ENCODE results near the gene PTPN1. TPM values are rescaled to one million over a fixed set of nuclear protein-coding genes. Genes with fewer than 3 reads are reported as not detected.

PTPN1 gene
- polyA plus RNA-seq, 1 of the 3 experiments (the other 2 are of a cell fraction), result 23.6 TPM

GRCh38 chr20:50609438-50609989 lies 99.3 kb downstream of the PTPN1 start:
- Histone ChIP-seq H3F3A (replicated peaks; ENCODE audit: insufficient read depth) (no peaks in the 10 kb centered on the region), H4K20me1 (ENCODE audit: insufficient read depth) (no peaks in the 10 kb centered on the region), H3K4me1 (ENCODE audit: control insufficient read depth in 1 of 2, insufficient read depth in 2 of 2, low read depth in 1 of 2, low read length in 1 of 2) (no peaks in the 10 kb centered on the region), H2AFZ (ENCODE audit: low read depth) (no peak overlapping the region), H3K36me3 (replicated peaks in 1 of 2; ENCODE audit: control insufficient read depth in 1 of 2, insufficient read depth in 2 of 2, low read length in 1 of 2) (no peaks in the 10 kb centered on the region), H3K27ac (ENCODE audit: low read depth in 2 of 2, low read length in 1 of 2) (no peak overlapping the region), H3K9me2 (no peaks in the 10 kb centered on the region), H3K4me2 (no peak overlapping the region), H3K27me3 (ENCODE audit: insufficient read depth) (no peaks in the 10 kb centered on the region), H3K9ac (no peak overlapping the region), H3K79me2 (ENCODE audit: insufficient read depth) (no peaks in the 10 kb centered on the region), H3K9me3 (no peaks in the 10 kb centered on the region), H3K4me3 (ENCODE audit: low read depth in 2 of 2, low read length in 1 of 2) (no peak overlapping the region)
- ChIA-PET POLR2A (no interaction called here), CTCF (interaction anchor here (0.8 to 1.2 kb wide), 3 partner anchors 19 to 23 kb away, joined by 3 to 4 read pairs (median 3); no protein-coding TSS in a partner anchor)
- TF ChIP-seq USF1 (IDR thresholded peaks at IDR 0.05; ENCODE audit: borderline replicate concordance, low read depth), result no peak
- TF ChIP-seq CHD2 (IDR thresholded peaks at IDR 0.05; ENCODE audit: low read length, partially characterized antibody), result no peak
- TF ChIP-seq SMC3 (IDR thresholded peaks at IDR 0.05; ENCODE audit: low read depth, low read length), result no peak
- no peak for TF ChIP-seq FOSL2 (IDR thresholded peaks at IDR 0.05; ENCODE audit: borderline replicate concordance, low read depth)
- TF ChIP-seq TEAD4 (IDR thresholded peaks at IDR 0.05; ENCODE audit: borderline replicate concordance, insufficient read depth), result no peak
- TF ChIP-seq EP300 (IDR thresholded peaks at IDR 0.05; ENCODE audit: borderline replicate concordance in 1 of 2, low read depth in 1 of 2, low read length in 1 of 2), result no peak
- no peak for TF ChIP-seq TAF1 (IDR thresholded peaks at IDR 0.05; ENCODE audit: borderline replicate concordance, low read depth, low read length)
- TF ChIP-seq ELF1 (IDR thresholded peaks at IDR 0.05), result no peak
- TF ChIP-seq IRF3 (IDR thresholded peaks at IDR 0.05; ENCODE audit: low read depth, low read length), result no peak
- TF ChIP-seq NFIC (IDR thresholded peaks at IDR 0.05; ENCODE audit: borderline replicate concordance), result no peak
- no peak for DNase-seq
- 94% methylated on average over 15 of the region's 28 CpGs for WGBS (ENCODE audit: low lambda C conversion rate)

- H3K9me2 ChIP-seq, result no peaks in the 10 kb centered on the region
- no peaks in the 10 kb centered on the region for H3K79me2 ChIP-seq (ENCODE audit: insufficient read depth)
- no peak overlapping the region for H3K9ac ChIP-seq
- H3K9me3 ChIP-seq, result no peaks in the 10 kb centered on the region
- no peaks in the 10 kb centered on the region for H4K20me1 ChIP-seq (ENCODE audit: insufficient read depth)
- 66% methylated on average over 3 of the region's 4 CpGs for WGBS (ENCODE audit: low lambda C conversion rate)
- no peak overlapping the region for H3K27ac ChIP-seq (ENCODE audit: low read depth in 2 of 2, low read length in 1 of 2)
- TF ChIP-seq JUND (IDR thresholded peaks at IDR 0.05), result no peak
- 0 out of 2 replicates have a peak, but pooled peaks have one; percentile 8 for TF ChIP-seq RAD21 (IDR thresholded peaks at IDR 0.05; ENCODE audit: low read length)
- 0 out of 2 replicates have a peak, but pooled peaks have one; percentile 15 for TF ChIP-seq CTCF (IDR thresholded peaks at IDR 0.05)
- H3F3A ChIP-seq (replicated peaks; ENCODE audit: insufficient read depth), result no peaks in the 10 kb centered on the region
- H3K4me3 ChIP-seq (ENCODE audit: low read depth in 2 of 2, low read length in 1 of 2), result no peak overlapping the region
- no peaks in the 10 kb centered on the region for H3K4me1 ChIP-seq (ENCODE audit: control insufficient read depth in 1 of 2, insufficient read depth in 2 of 2, low read depth in 1 of 2, low read length in 1 of 2)
- ChIA-PET CTCF (interaction anchor here (1.2 kb wide), 1 partner anchor 23 kb away, joined by 4 read pairs; no protein-coding TSS in a partner anchor), POLR2A (interaction anchor here (0.6 kb wide), 1 partner anchor 15 kb away, joined by 4 read pairs; no protein-coding TSS in a partner anchor)
- H3K36me3 ChIP-seq (replicated peaks in 1 of 2; ENCODE audit: control insufficient read depth in 1 of 2, insufficient read depth in 2 of 2, low read length in 1 of 2), result no peaks in the 10 kb centered on the region
- H3K4me2 ChIP-seq, result no peak overlapping the region
- no peaks in the 10 kb centered on the region for H3K27me3 ChIP-seq (ENCODE audit: insufficient read depth)
- H2AFZ ChIP-seq (ENCODE audit: low read depth), result no peak overlapping the region
- no peak for DNase-seq
Measured at GRCh38 chr20:50610212-50610718, 100.1 kb downstream of the PTPN1 start.
